ENCODE results near the gene CREBZF. TPM values are rescaled to one million over a fixed set of nuclear protein-coding genes. Genes with fewer than 3 reads are reported as not detected.

CREBZF gene
- polyA plus RNA-seq, 1 donor from 2014 or later = 264 TPM

DNA sequence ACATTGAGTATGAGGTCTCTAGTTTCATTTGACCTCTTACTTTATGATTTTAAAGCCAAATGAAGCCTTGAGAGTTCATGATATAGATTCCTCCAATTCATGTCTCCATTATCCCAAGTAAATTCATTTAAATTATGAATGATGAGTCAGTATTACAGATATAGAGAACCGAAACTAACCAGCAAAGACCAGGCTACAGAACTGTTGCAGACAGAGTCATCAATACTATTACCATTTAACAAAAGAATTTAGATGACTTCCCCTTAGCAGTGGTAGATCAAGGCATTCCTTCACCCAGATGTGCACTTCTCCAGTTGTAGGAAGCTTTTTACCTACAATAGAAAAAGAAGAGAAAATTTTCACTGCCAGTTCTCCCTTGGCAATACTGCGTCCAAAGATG lies 32.8 kb upstream of the CREBZF start:
- no peak for TF ChIP-seq RAD21 (conservative IDR thresholded peaks at IDR 0.05)
- no peak for TF ChIP-seq MXI1 (conservative IDR thresholded peaks at IDR 0.05; ENCODE audit: poor library complexity, severe bottlenecking)
- no peak for TF ChIP-seq EP300 (conservative IDR thresholded peaks at IDR 0.05; ENCODE audit: poor library complexity, severe bottlenecking)
- TF ChIP-seq POLR2AphosphoS5 (IDR thresholded peaks at IDR 0.05) = no peak
- no peak for TF ChIP-seq EZH2 (IDR thresholded peaks at IDR 0.05; ENCODE audit: borderline replicate concordance, insufficient read depth, low read length, poor library complexity, severe bottlenecking)
- no peak for TF ChIP-seq SMC3 (conservative IDR thresholded peaks at IDR 0.05; ENCODE audit: poor library complexity)
- H3K4me2 ChIP-seq (ENCODE audit: low read length) = no peak overlapping the region
- H3K79me2 ChIP-seq (replicated peaks; ENCODE audit: insufficient read depth, low read length) = no peaks in the 10 kb centered on the region

DNA sequence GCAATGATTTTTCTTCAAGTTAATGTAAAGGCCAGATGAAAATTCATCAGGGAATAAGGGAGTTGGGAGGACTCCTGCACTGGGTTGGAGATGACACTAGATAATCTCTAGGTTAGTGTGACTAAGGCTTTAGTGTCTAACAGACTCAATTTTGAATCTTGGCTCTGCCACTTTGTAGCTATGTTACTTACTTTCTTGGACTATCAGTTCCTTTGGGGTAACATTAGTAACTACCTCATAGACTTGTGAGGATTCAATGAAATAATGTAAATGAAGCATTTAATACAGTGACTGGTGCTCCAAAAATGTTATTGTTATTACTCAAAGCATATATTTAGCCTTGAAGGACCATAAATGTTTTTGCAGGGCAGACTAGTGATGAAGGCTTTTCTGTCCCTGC lies 30.6 kb upstream of the CREBZF start:
- Histone ChIP-seq H3K9ac (ENCODE audit: low read length) (no peak overlapping the region), H3K36me3 (ENCODE audit: insufficient read depth, low read length) (no peaks in the 10 kb centered on the region), H3K4me3 (ENCODE audit: low read length) (no peak overlapping the region), H3K79me2 (replicated peaks; ENCODE audit: insufficient read depth, low read length) (no peaks in the 10 kb centered on the region), H3K4me2 (ENCODE audit: low read length) (no peak overlapping the region), H4K20me1 (ENCODE audit: insufficient read depth) (no peaks in the 10 kb centered on the region), H3F3A (ENCODE audit: insufficient read depth, low read length, poor library complexity, severe bottlenecking) (no peaks in the 10 kb centered on the region), H3K9me3 (ENCODE audit: low read length) (no peaks in the 10 kb centered on the region), H3K27ac (ENCODE audit: low read length) (no peak overlapping the region), H3K27me3 (ENCODE audit: insufficient read depth, low read depth, low read length) (no peaks in the 10 kb centered on the region), H3K9me2 (ENCODE audit: insufficient read depth, low read length) (no peaks in the 10 kb centered on the region), H2AFZ (ENCODE audit: low read depth, low read length) (no peak overlapping the region)
- no peak for TF ChIP-seq RAD21 (conservative IDR thresholded peaks at IDR 0.05)
- no peak for TF ChIP-seq POLR2AphosphoS5 (IDR thresholded peaks at IDR 0.05)
- TF ChIP-seq EP300 (conservative IDR thresholded peaks at IDR 0.05; ENCODE audit: poor library complexity, severe bottlenecking) = no peak
- no peak for TF ChIP-seq MXI1 (conservative IDR thresholded peaks at IDR 0.05; ENCODE audit: poor library complexity, severe bottlenecking)
- TF ChIP-seq EZH2 (IDR thresholded peaks at IDR 0.05; ENCODE audit: borderline replicate concordance, insufficient read depth, low read length, poor library complexity, severe bottlenecking) = no peak
- no peak for TF ChIP-seq SMC3 (conservative IDR thresholded peaks at IDR 0.05; ENCODE audit: poor library complexity)
- TF ChIP-seq TAF1 (IDR thresholded peaks at IDR 0.05; ENCODE audit: low read depth) = no peak
- TF ChIP-seq REST (IDR thresholded peaks at IDR 0.05; ENCODE audit: borderline replicate concordance) = no peak
- TF ChIP-seq, protein P1, sequence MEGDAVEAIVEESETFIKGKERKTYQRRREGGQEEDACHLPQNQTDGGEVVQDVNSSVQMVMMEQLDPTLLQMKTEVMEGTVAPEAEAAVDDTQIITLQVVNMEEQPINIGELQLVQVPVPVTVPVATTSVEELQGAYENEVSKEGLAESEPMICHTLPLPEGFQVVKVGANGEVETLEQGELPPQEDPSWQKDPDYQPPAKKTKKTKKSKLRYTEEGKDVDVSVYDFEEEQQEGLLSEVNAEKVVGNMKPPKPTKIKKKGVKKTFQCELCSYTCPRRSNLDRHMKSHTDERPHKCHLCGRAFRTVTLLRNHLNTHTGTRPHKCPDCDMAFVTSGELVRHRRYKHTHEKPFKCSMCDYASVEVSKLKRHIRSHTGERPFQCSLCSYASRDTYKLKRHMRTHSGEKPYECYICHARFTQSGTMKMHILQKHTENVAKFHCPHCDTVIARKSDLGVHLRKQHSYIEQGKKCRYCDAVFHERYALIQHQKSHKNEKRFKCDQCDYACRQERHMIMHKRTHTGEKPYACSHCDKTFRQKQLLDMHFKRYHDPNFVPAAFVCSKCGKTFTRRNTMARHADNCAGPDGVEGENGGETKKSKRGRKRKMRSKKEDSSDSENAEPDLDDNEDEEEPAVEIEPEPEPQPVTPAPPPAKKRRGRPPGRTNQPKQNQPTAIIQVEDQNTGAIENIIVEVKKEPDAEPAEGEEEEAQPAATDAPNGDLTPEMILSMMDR (IDR thresholded peaks at IDR 0.05; ENCODE audit: poor library complexity, severe bottlenecking) = no peak

More for the DNA sequence above, 32.8 kb upstream of the CREBZF start:
- Histone ChIP-seq H3K36me3 (ENCODE audit: insufficient read depth, low read length) (no peaks in the 10 kb centered on the region), H3K9me3 (ENCODE audit: low read length) (no peaks in the 10 kb centered on the region), H3K9me2 (ENCODE audit: insufficient read depth, low read length) (no peaks in the 10 kb centered on the region), H3K9ac (ENCODE audit: low read length) (no peak overlapping the region), H3F3A (ENCODE audit: insufficient read depth, low read length, poor library complexity, severe bottlenecking) (no peaks in the 10 kb centered on the region), H4K20me1 (ENCODE audit: insufficient read depth) (no peaks in the 10 kb centered on the region), H3K27ac (ENCODE audit: low read length) (no peak overlapping the region), H3K4me3 (ENCODE audit: low read length) (no peak overlapping the region), H2AFZ (ENCODE audit: low read depth, low read length) (no peak overlapping the region), H3K27me3 (ENCODE audit: insufficient read depth, low read depth, low read length) (no peaks in the 10 kb centered on the region)

All from neural cell (in vitro differentiated cells).